NCI-H446 (cell line): Measurements from ENCODE around the gene ADK.
"Not testable (repeated sequence)": the region's sequence is repeated elsewhere in the genome, so short reads cannot be mapped to it uniquely, and the experiment has no call there.

ENCODE experiments used
- DNase-seq, 2 experiments: peaks; one replicate each; lab custom pipeline; 2025; lab: John Stamatoyannopoulos, UW

Gene ADK

GRCh38 chr10:74238516-74238915 is 87.5 kb downstream of the ADK start:
- DNase-seq: no peak

- no peak for DNase-seq
These were observed 92.0 kb downstream of the ADK start for GRCh38 chr10:74243067-74243466.

- peak; percentile 20 to 43 for DNase-seq
These were observed 93.2 kb downstream of the ADK start for GRCh38 chr10:74244097-74244685.

GRCh38 chr10:74244807-74245206 is 93.8 kb downstream of the ADK start:
- no peak for DNase-seq

- DNase-seq: no peak
These were observed 95.5 kb downstream of the ADK start for GRCh38 chr10:74246495-74246894.

GRCh38 chr10:74249865-74250264 is 98.8 kb downstream of the ADK start:
- no peak for DNase-seq

- no peak for DNase-seq
These were observed 104.2 kb downstream of the ADK start for GRCh38 chr10:74255214-74255613.

- DNase-seq: no peak
These were observed 104.9 kb downstream of the ADK start for GRCh38 chr10:74255888-74256357.

GRCh38 chr10:74262856-74263255 is 111.8 kb downstream of the ADK start:
- no peak for DNase-seq

GRCh38 chr10:74263996-74264395 is 113.0 kb downstream of the ADK start:
- no peak for DNase-seq

- DNase-seq: no peak
These were observed 121.3 kb downstream of the ADK start for GRCh38 chr10:74272288-74272687.

GRCh38 chr10:74275755-74276290 is 124.8 kb downstream of the ADK start:
- no peak for DNase-seq

GRCh38 chr10:74276416-74276815 is 125.4 kb downstream of the ADK start:
- no peak for DNase-seq

GRCh38 chr10:74282151-74282847 is 131.3 kb downstream of the ADK start:
- DNase-seq: no peak

GRCh38 chr10:74282848-74283210 is 131.8 kb downstream of the ADK start:
- no peak for DNase-seq

- no peak for DNase-seq
These were observed 138.2 kb downstream of the ADK start for GRCh38 chr10:74289188-74289587.

GRCh38 chr10:74289951-74290350 is 138.9 kb downstream of the ADK start:
- no peak for DNase-seq

GRCh38 chr10:74290708-74291107 is 139.7 kb downstream of the ADK start:
- DNase-seq: no peak

GRCh38 chr10:74292871-74293427 is 141.9 kb downstream of the ADK start:
- DNase-seq: no peak

- no peak for DNase-seq
These were observed 142.8 kb downstream of the ADK start for GRCh38 chr10:74293686-74294371.

- no peak for DNase-seq
These were observed 146.5 kb downstream of the ADK start for GRCh38 chr10:74297389-74298080.

- DNase-seq: not testable (repeated sequence)
These were observed 149.1 kb downstream of the ADK start for GRCh38 chr10:74300074-74300621.
